Transverse colon (tissue), 3 donors: ENCODE data around the gene SLC4A4.

ENCODE experiments used
- EP300 ChIP-seq: sonication (generic); formaldehyde crosslinking; IDR thresholded peaks from one replicate; pipeline ENCODE4 v1.6.1; 2017; ENCODE audit warnings: antibody characterized with exemption, low read depth
- POLR2A ChIP-seq: fragments of 450-650 bp; IDR thresholded peaks from one replicate; pipeline ENCODE4 v1.6.1; 2016; ENCODE audit warnings: antibody characterized with exemption, mild to moderate bottlenecking, moderate library complexity
- TF ChIP-seq, protein P1 (sequence below), 5 experiments: fragments of 200-600 bp in 3 of 5; fragments of 450-650 bp in 2 of 5; sonication (generic) in 3 of 5; IDR thresholded peaks; 1 replicate in 2 of 5; 2 replicates in 3 of 5; pipeline ENCODE4 v1.5.1; 2016 to 2017; ENCODE audit warnings: antibody characterized with exemption in 5 of 5, inconsistent platforms in 3 of 5, mild to moderate bottlenecking in 2 of 5, moderate library complexity in 1 of 5

DNA sequence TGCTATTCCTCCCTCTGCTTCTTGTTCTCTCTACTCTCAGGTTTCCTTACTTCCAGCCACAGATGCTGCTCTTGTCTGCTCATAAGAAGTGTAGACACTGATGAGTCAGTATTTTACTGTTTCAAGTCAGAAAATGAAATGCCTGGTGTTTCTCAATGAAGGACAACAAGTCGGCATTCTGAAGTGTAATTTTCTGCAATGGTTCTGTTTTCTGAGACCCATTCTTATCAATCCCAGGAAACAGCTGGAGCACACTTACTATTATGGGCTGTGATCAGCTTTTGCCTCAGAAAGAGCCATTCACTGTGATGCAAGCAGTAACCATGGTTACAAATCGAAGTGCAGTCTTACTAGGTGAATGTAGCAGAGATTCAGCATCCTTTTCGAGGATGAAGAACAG, 42.0 kb downstream of the SLC4A4 start:
- TF ChIP-seq POLR2A (no peak), EP300 (no peak)
- TF ChIP-seq, protein P1, sequence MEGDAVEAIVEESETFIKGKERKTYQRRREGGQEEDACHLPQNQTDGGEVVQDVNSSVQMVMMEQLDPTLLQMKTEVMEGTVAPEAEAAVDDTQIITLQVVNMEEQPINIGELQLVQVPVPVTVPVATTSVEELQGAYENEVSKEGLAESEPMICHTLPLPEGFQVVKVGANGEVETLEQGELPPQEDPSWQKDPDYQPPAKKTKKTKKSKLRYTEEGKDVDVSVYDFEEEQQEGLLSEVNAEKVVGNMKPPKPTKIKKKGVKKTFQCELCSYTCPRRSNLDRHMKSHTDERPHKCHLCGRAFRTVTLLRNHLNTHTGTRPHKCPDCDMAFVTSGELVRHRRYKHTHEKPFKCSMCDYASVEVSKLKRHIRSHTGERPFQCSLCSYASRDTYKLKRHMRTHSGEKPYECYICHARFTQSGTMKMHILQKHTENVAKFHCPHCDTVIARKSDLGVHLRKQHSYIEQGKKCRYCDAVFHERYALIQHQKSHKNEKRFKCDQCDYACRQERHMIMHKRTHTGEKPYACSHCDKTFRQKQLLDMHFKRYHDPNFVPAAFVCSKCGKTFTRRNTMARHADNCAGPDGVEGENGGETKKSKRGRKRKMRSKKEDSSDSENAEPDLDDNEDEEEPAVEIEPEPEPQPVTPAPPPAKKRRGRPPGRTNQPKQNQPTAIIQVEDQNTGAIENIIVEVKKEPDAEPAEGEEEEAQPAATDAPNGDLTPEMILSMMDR (IDR thresholded peaks at IDR 0.05), result no peak
